GM18867 (cell line): Measurements from ENCODE around the gene PPM1J.

Experiments
- ATAC-seq: cut with Tn5 transposase; IDR thresholded peaks from one replicate; pipeline ENCODE4 v1.9.1; 2021; ENCODE audit warnings: mild to moderate bottlenecking, moderate library complexity; ENCODE audit not compliant: unreplicated experiment

Gene PPM1J

GRCh38 chr1:112689196-112689841 is 25.8 kb downstream of the PPM1J start:
- no peak for ATAC-seq

- ATAC-seq, result no peak
Observed at GRCh38 chr1:112688781-112689193, 26.3 kb downstream of the PPM1J start.

GRCh38 chr1:112687785-112688496 is 27.2 kb downstream of the PPM1J start:
- ATAC-seq, result no peak

DNA sequence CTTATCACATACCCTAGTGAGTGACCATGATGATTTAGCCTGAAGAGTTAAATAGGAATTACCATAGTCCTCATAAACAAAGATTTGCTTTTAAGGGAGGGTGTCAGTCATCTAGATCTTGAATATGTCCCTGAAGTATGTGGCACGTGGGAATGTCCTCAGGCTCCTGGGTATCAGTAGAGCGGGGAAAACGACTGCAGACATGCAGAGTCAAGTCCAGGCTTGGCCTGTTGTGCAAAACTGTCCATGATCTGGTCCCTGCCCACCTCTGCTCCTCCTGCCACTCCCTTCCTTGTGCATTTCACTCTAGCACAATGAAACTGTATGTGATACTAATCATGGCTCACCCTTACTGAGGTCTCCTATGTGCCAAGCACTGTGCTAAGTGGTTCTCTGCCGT is 27.8 kb downstream of the PPM1J start:
- ATAC-seq, result no peak

DNA sequence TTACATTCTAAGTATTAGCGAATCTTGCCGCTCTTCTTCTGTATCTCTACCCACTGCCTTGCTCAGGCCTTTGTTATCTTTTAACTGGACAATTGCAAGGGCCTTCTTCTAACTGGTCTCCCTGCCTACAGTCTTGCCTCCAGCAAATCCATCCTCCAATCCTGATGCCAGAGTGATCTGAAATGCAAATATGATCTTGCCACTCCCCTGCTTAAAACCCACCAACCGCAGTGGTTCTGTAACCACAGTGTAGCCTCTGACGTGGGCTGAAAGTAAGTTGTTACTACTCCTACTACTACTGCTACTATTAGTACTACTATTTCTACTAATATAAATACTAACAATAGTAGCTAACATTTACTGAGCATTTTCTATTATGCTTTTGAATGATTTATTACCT is 28.3 kb downstream of the PPM1J start:
- no peak for ATAC-seq

DNA sequence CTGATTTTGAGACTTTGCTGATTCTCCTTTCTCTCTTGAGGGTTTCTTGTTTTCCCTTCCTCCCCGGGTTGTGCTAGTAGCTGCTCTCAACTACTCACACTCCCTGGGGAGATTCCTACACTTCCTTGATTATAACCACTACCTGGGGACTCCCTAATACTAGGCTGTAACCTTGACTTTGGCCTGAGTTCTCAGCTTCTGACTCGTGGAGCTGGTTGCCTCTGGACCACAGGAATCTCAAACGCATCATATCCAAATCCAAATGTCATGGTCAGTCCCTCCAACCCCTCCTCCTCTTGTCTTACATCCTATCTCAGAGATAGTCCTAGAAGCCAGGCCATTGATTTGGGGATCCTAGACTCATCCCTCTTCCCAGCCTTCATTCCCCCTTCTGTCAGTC is 28.7 kb downstream of the PPM1J start:
- no peak for ATAC-seq

- ATAC-seq, result no peak
Observed at GRCh38 chr1:112685913-112686312, 29.2 kb downstream of the PPM1J start.

DNA sequence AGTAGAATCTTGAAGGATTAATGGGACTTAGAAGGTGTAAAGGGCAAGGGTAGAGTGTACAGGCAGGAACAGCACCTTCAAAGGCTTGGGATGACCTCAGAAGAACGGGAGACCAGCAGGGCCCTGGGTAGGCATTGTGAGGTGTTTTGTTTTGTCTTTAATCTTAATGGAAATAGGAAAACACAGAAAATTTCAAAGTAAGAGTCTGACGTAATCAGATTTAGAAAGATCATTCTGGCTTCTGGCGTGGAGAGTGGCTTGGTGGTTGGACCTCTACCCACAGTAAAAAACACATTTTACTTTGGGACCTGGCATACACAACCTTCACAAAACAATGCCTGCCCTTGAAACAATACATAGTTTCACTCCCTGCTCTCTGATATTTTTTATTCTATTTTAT is 36.5 kb downstream of the PPM1J start:
- no peak for ATAC-seq

DNA sequence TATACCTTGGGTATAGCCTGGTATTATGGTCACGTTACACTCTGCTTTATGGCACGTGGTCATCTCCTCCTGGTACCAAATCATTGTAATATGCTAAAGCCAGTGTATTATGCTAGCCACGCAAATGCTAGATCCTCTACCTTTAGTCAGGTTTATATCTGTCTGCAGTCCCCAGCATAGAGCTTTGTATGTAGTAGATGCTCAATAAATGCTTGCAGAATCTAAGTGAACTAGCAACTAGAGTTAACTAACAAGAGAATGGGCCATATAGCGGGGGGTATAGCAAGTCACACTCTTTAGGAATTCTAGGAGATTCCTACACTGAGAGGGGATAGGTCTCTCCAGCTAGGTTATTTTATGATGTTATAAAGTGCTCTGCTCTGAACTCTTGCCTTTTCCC is 37.6 kb downstream of the PPM1J start:
- no peak for ATAC-seq

DNA sequence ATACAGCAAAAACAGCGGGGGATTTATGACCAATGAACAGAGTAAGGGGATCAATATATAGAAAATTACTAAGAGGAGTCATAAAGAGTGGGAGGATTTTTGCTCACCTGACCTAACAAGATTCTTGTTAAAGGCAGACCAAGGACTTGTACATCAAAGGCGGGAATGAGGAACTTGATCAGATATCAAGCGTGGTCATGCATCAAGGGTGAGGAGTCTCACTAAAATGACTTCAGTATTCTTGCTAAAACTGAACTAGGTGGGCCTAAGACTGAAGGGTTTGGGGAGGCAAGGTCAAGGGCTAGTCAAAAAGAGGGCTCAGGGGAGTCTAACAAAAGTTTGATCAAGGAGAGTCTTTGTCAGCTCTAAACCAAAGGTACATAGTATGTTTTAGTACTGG is 38.6 kb downstream of the PPM1J start:
- no peak for ATAC-seq

DNA sequence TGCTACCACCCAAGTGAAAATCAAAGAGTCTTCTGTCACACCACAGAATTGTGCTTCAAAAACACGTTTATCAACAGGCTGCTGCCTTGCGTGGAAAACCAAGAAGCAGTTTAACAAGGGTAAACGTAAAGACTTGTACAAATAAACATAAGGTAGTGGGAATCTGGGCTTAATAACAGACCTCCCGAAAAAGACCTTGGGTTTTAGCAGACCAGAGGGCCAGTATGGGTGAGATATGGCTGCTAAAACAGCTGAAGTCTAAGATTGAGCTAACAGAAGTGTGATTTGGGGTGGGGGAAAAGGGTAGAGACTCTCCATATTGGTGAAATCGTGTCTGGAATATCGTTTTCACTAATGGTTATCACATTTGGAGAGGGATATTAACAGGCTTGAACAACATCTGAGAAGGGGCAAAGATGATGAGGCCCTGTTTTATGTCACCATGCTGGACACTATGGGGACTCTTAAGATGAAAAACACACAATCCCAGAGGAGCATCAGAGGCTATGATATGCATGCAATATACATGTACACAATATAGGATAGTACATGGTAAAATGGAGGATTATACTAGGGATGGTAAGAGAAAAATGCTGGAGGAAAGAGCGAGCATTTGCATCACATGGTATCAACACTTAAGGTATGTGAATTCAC is 39.3 kb downstream of the PPM1J start:
- ATAC-seq, result no peak

GRCh38 chr1:112674986-112675727 is 40.0 kb downstream of the PPM1J start:
- peak; percentile 37 for ATAC-seq

GRCh38 chr1:112674440-112674985 is 40.6 kb downstream of the PPM1J start, which contains the start of gene MOV10:
Gene MOV10 (plus strand): TSS chr1:112674659. CDS start chr1:112674913, 254 bp downstream.
- peak; percentile 60 for ATAC-seq

GRCh38 chr1:112673592-112674439 is 41.3 kb downstream of the PPM1J start:
- peak; percentile 19 for ATAC-seq

DNA sequence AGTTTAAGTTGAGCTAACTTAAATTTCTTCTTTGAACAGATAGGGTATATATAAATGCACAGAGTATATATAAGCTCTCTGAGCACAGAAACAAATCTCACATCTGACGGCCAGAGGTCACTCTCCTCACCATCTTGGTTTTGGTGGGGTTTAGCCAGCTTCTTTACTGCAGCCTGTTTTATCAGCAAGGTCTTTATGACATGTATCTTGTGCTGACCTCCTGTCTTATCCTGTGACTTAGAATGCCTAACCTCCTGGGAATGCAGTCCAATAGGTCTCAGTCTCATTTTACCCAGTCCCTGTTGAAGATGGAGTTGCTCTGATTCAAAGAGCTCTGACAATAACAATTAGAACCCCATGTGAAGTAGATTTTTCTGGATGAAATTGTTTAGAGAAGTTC is 42.3 kb downstream of the PPM1J start:
- ATAC-seq, result no peak

DNA sequence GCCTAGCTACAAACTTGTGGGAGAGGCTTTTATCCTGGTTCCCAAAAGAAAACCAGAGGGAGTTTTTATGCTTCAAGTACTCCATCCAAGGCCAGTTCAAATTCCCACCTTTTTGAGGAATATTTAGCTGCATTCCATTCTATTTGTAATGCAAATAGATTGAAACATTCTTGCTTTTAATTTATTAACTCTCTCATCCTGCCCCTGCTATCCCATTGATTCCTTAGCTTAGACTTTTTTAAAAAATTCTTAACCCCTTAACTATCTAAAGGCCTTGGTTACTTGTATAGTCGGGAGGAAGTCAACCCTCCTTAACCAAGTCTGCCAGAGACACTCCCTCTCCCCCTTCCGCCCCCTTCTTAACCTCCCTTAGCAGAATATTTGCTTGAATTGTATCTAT is 43.1 kb downstream of the PPM1J start:
- ATAC-seq, result no peak

DNA sequence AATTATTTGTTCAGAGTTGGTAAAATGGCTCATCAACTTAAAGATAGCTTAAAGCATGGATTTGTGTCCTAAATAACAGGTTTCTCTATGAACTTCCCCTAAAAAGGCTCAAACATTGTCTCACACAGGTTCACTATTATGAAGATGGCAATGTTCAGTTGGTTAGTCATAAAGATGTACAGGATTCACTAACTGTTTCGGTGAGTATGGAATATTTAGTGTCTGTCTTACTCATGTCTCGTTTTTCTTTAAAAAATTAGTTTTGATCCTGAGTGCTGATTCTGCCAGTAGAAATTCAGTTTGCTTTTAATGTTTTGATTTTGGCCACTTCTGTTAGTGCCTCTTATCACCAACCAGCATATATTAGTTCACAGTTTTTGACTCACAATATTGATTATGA is 48.2 kb downstream of the PPM1J start:
- ATAC-seq, result no peak

GRCh38 chr1:112665857-112666256 is 49.3 kb downstream of the PPM1J start:
- ATAC-seq, result no peak
